GM13976 (cell line): ENCODE measurements around the gene TLCD3B.
A peak's percentile ranks its signal among the peaks of the same experiment; 100 is the strongest.

Experiments
- DNase-seq: peaks from one replicate; pipeline ENCODE4 v3.0.0; 2012; ENCODE audit warnings: low spot score
- CTCF ChIP-seq: IDR thresholded peaks from 2 replicates; pipeline ENCODE4 v1.5.1; 2012; ENCODE audit warnings: borderline replicate concordance, mild to moderate bottlenecking; ENCODE audit not compliant: insufficient read depth; ENCODE audit errors: extremely low read depth, missing control alignments, control extremely low read depth
- in situ Hi-C: fragments of 300-500 bp; cut with MboI; formaldehyde crosslinking; loops from one replicate; pipeline ENCODE4 v1.12.0; 2022; ENCODE audit warnings: low sequenced_read_pairs, mixed read lengths, inconsistent platforms; ENCODE audit not compliant: unreplicated experiment

Gene TLCD3B

DNA sequence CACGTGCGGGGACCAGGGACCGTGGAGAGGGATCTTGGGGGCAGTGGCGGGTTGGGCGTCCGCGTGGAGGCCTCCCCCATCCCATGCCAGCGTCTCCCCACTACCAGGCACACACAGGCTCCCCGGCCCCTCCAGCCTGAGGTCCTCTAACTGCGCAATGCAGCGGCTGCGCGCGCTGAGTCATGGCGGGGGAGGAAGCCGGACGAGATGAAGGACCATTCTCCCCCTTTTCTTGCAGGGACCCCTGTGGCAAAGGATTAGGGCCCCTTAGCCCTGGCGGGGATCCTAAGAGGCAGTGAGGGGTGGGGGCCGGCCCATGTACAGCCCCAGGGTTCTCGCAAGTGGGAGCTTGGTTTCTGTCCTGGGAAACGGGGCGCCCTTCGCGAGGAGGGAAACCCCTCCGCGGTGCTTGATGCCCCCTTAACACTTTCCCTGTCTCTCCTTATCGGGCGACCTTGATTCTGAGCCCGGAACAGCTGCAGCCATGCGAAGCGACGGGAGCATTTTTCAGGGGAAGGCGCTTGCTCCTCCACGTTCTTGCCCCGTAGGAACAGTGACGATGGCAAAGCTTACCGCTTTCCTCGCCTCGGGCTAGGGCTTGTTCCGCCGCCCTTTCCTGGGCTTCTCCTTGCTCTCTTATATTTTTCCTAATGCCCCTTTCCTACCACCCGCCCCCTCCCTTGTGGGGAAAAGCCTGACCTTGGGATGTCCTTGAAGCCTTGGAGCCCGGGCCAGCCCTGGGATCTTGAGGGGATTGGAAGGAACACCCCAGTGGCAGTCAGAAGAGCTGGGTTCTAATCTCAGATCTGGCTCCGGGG lies 35.1 kb upstream of the TLCD3B start:
- no peak for TF ChIP-seq CTCF
- DNase-seq, result no peak
- in situ Hi-C loops, result no loop called here

DNA sequence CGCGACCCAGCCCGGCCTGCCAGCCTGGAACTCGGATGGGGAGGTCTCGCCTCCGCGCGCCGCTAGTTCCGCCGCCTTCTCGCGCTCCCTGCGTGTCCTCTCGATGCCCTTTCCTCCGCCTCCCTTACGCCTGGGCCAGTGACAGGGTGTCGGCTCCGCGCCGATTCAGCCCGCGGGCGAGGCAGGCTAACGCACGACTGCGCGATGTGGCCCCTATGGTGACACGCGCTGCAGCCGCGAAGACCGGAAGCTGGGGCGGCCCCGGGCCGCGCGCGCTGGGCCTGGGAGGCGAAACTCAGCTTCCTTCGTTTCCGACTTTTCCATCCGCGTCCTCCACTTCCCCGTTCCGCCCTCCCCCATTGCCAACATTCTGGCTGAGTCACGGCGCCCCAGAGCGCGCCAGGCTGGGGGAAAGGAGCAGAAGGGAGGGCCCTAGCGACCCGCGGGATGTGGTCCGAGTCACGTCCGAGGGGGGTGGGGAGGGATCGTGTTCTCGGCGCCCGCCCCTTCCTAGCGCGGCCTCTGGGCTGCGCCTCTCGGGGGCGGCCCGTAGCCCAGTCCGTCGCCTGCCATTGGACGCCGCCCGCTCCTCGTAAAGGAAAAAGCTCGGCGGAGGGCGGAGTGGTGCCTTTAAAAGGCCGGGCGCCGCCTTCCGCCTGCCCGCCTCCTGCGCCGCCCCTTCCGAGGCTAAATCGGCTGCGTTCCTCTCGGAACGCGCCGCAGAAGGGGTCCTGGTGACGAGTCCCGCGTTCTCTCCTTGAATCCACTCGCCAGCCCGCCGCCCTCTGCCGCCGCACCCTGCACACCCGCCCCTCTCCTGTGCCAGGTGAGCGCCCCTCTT lies 34.3 kb upstream of the TLCD3B start, which contains the start of gene ALDOA:
Gene ALDOA (plus strand): TSS at position 659 of the 841 bp plus-strand sequence. CDS start 1,138 bp downstream, outside the sequence.
- in situ Hi-C loops, result no loop called here
- DNase-seq, result peak; percentile 97
- no peak for TF ChIP-seq CTCF

DNA sequence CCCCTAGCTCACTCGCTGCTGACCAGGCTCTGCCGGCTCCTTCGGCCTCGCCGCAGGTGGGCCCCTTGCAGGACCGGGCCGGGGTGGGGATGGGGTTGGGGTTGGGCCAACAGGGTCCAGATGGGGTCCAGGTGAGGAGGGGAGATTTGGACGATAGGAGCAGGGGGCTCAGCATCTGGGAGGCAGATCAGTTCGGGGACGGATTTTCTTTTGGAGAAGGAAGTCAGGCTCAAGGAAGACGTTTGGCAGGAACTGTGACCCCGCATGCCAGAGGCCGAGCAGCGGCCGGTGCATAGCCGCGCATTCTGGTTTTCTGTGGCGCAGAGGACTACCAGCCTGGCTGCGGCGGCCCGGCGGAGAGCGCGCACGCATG lies 33.6 kb upstream of the TLCD3B start:
- in situ Hi-C loops, result no loop called here
- no peak for DNase-seq
- no peak for TF ChIP-seq CTCF

DNA sequence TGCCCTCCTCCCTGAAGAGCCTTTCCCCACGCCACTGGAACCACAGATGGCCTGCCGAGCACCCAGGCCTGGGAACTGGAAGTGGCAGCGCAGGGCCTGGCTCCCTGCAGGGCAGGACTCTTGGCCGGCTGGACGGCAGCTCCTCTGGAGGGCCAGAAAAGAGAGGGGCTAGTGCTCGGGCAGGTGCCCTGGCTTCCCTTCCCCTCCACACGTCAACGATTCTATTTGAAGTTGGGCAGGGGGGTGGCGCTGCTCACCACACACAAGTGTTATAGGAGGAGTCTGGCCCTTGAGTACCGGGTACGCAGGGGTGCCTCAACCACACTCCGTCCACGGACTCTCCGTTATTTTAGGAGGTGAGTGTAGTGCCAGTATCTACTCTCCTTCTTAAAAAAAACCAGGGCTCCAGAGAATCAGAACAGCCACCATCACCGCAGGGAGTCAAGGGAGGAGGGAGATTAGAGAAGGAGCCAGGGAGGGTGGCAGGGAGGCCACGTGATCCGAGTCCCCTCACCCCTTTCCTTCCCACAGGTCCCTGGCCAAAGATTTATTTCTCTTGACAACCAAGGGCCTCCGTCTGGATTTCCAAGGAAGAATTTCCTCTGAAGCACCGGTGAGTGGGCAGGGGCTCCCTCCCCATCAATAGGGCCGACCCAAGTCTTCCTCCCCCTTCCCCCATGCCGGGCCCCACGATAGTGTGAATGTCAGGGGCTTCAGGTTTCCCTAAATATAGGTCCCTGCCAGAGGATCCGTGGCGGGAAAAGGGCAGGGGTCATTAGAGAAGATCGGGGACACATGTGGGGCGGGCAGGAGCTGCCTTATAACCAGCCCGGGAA lies 33.0 kb upstream of the TLCD3B start:
- DNase-seq, result peak; percentile 85
- peak; percentile 37 for TF ChIP-seq CTCF
- in situ Hi-C loops, result no loop called here

GRCh38 chr16:30063278-30063892 lies 32.3 kb upstream of the TLCD3B start:
- in situ Hi-C loops, result no loop called here
- no peak for DNase-seq
- no peak for TF ChIP-seq CTCF
